Loucy (cell line): Measurements from ENCODE around the gene GNA14.

ENCODE experiments used
- H2AFZ ChIP-seq: fragments of 200-600 bp; sonication (generic); 2 replicates; pipeline ENCODE4 v1.6.0; 2016; ENCODE audit warnings: antibody characterized with exemption, mild to moderate bottlenecking, low read length, moderate library complexity
- H3F3A ChIP-seq: fragments of 200-600 bp; 2 replicates; pipeline ENCODE4 v1.6.0; 2016; ENCODE audit warnings: antibody characterized with exemption, low read depth, mild to moderate bottlenecking
- H3K27me3 ChIP-seq: fragments of 200-600 bp; sonication (generic); 2 replicates; pipeline ENCODE4 v1.6.1; 2014; ENCODE audit warnings: low read length, mild to moderate bottlenecking; ENCODE audit not compliant: insufficient read depth, poor library complexity, severe bottlenecking
- H3K36me3 ChIP-seq: fragments of 200-600 bp; sonication (generic); 2 replicates; pipeline ENCODE4 v1.6.1; 2016; ENCODE audit warnings: low read length; ENCODE audit not compliant: insufficient read depth
- H3K4me1 ChIP-seq: fragments of 200-600 bp; sonication (generic); 2 replicates; pipeline ENCODE4 v1.5.1; 2014; ENCODE audit warnings: low read length, mild to moderate bottlenecking; ENCODE audit not compliant: insufficient read depth, poor library complexity, severe bottlenecking
- H3K4me2 ChIP-seq: fragments of 200-600 bp; sonication (generic); 2 replicates; pipeline ENCODE4 v1.6.0; 2014; ENCODE audit warnings: antibody characterized with exemption, low read length, low read depth, mild to moderate bottlenecking; ENCODE audit not compliant: poor library complexity, severe bottlenecking
- H3K4me3 ChIP-seq: fragments of 200-600 bp; sonication (generic); 2 replicates; pipeline ENCODE4 v1.5.1; 2014; ENCODE audit warnings: low read length, mild to moderate bottlenecking, mixed read lengths; ENCODE audit not compliant: poor library complexity, severe bottlenecking
- H3K79me2 ChIP-seq: fragments of 200-600 bp; sonication (generic); 2 replicates; pipeline ENCODE4 v1.6.1; 2014; ENCODE audit warnings: low read length; ENCODE audit not compliant: insufficient read depth
- H3K9ac ChIP-seq: fragments of 200-600 bp; sonication (generic); 2 replicates; pipeline ENCODE4 v1.6.0; 2014; ENCODE audit warnings: mild to moderate bottlenecking, low read depth, low read length, moderate library complexity; ENCODE audit not compliant: poor library complexity, severe bottlenecking
- H3K9me2 ChIP-seq: fragments of 200-600 bp; sonication (generic); replicated peaks from 2 replicates; pipeline ENCODE4 v1.6.1; 2016; ENCODE audit warnings: low read depth, low read length, mixed read lengths
- H3K9me3 ChIP-seq: fragments of 200-600 bp; sonication (generic); 2 replicates; pipeline ENCODE4 v1.6.1; 2014; ENCODE audit warnings: mild to moderate bottlenecking, antibody characterized with exemption, low read length, low read depth; ENCODE audit not compliant: insufficient read depth
- H4K20me1 ChIP-seq: fragments of 200-600 bp; sonication (generic); 2 replicates; pipeline ENCODE4 v1.6.0; 2014; ENCODE audit warnings: antibody characterized with exemption, low read length, mild to moderate bottlenecking; ENCODE audit not compliant: insufficient read depth, poor library complexity, severe bottlenecking
- CTCF ChIP-seq: fragments of 200-600 bp; sonication (generic); conservative IDR thresholded peaks from 2 replicates; pipeline ENCODE4 v1.5.1; 2014; ENCODE audit warnings: mild to moderate bottlenecking, antibody characterized with exemption, low read length
- EZH2phosphoT487 ChIP-seq: fragments of 200-600 bp; IDR thresholded peaks from 2 replicates; pipeline ENCODE4 v1.6.1; 2018; ENCODE audit warnings: antibody characterized with exemption, mild to moderate bottlenecking, moderate library complexity, borderline replicate concordance

The GNA14 gene

GRCh38 chr9:77432053-77432452 is 216.1 kb downstream of the GNA14 start:
- Histone ChIP-seq H3K9ac (no peak overlapping the region), H3K9me3 (no peaks in the 10 kb centered on the region)
- TF ChIP-seq CTCF, result no peak
- no peak for TF ChIP-seq EZH2phosphoT487

GRCh38 chr9:77429928-77430327 is 218.2 kb downstream of the GNA14 start:
- Histone ChIP-seq H3K4me1 (peaks cover 4% of the 10 kb centered on the region), H3K4me3 (no peak overlapping the region), H3F3A (no peaks in the 10 kb centered on the region), H3K9me2 (no peaks in the 10 kb centered on the region), H4K20me1 (no peaks in the 10 kb centered on the region), H3K9me3 (no peaks in the 10 kb centered on the region), H2AFZ (no peak overlapping the region), H3K79me2 (no peaks in the 10 kb centered on the region), H3K4me2 (no peak overlapping the region), H3K9ac (no peak overlapping the region), H3K27me3 (no peaks in the 10 kb centered on the region), H3K36me3 (no peaks in the 10 kb centered on the region)
- TF ChIP-seq CTCF (no peak), EZH2phosphoT487 (no peak)

More at GRCh38 chr9:77432053-77432452, 216.1 kb downstream of the GNA14 start:
- no peaks in the 10 kb centered on the region for H3K9me2 ChIP-seq
- no peak overlapping the region for H2AFZ ChIP-seq
- no peak overlapping the region for H3K4me2 ChIP-seq
- no peak overlapping the region for H3K4me3 ChIP-seq
- no peaks in the 10 kb centered on the region for H3K79me2 ChIP-seq
- no peaks in the 10 kb centered on the region for H3K36me3 ChIP-seq
- H3F3A ChIP-seq, result no peaks in the 10 kb centered on the region
- peaks cover 4% of the 10 kb centered on the region for H3K4me1 ChIP-seq
- no peaks in the 10 kb centered on the region for H3K27me3 ChIP-seq
- no peaks in the 10 kb centered on the region for H4K20me1 ChIP-seq

- Histone ChIP-seq H3K4me3 (no peak overlapping the region), H3K9ac (no peak overlapping the region), H4K20me1 (no peaks in the 10 kb centered on the region), H3K79me2 (no peaks in the 10 kb centered on the region), H3K4me1 (peaks cover 4% of the 10 kb centered on the region), H3K4me2 (no peak overlapping the region), H2AFZ (no peak overlapping the region), H3K36me3 (no peaks in the 10 kb centered on the region), H3K9me2 (no peaks in the 10 kb centered on the region), H3F3A (no peaks in the 10 kb centered on the region), H3K27me3 (no peaks in the 10 kb centered on the region), H3K9me3 (no peaks in the 10 kb centered on the region)
- no peak for TF ChIP-seq EZH2phosphoT487
- no peak for TF ChIP-seq CTCF
Measured at GRCh38 chr9:77427256-77427927, 220.7 kb downstream of the GNA14 start.
